ENCODE measurements around the gene PPP6R1.

PPP6R1 gene

GRCh38 chr19:55257461-55258420, 1.1 kb downstream of the PPP6R1 start:
- DNase-seq: no peak

- DNase-seq: no peak
Observed at GRCh38 chr19:55256562-55257460, 2.0 kb downstream of the PPP6R1 start.

DNA sequence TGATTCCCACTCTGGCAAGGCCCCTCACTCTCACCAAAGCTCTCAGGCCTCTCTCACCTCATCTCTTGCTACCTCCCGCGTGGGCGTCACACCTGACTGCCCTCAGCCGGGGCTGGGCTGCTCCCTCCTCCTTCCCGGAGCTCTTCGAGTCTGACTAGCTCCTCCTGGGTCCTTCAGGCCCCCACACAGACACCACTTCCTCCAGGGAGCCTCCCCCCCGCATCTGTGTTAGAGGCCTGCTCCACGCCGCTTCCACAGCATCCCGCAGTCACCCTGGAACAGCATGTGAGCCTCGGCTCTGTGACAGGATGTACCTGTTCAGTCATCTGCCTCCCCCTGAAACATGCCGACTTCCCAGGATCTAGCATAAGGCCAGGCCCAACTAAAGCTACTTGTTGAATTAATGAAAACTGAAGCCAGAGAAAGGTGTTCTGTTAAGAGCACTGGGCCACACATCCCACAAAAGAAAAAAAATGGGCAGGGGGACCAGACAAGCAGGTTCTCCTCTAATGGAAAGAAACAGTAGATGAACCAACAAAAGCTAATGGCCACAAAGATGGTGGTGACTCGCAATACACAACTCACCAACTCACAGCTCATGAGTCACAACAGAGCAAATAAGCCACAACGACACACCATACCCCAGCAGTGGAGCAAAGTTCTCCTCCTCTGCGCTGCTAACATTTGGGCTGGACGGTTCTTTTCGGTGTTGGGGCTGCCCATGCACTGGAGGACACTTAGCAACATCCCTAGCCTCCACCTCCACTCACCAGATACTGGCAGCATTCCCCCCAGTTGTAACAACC, 3.0 kb downstream of the PPP6R1 start:
- peak; percentile 20 for DNase-seq

GRCh38 chr19:55254625-55254977, 4.2 kb downstream of the PPP6R1 start:
- DNase-seq: no peak

DNA sequence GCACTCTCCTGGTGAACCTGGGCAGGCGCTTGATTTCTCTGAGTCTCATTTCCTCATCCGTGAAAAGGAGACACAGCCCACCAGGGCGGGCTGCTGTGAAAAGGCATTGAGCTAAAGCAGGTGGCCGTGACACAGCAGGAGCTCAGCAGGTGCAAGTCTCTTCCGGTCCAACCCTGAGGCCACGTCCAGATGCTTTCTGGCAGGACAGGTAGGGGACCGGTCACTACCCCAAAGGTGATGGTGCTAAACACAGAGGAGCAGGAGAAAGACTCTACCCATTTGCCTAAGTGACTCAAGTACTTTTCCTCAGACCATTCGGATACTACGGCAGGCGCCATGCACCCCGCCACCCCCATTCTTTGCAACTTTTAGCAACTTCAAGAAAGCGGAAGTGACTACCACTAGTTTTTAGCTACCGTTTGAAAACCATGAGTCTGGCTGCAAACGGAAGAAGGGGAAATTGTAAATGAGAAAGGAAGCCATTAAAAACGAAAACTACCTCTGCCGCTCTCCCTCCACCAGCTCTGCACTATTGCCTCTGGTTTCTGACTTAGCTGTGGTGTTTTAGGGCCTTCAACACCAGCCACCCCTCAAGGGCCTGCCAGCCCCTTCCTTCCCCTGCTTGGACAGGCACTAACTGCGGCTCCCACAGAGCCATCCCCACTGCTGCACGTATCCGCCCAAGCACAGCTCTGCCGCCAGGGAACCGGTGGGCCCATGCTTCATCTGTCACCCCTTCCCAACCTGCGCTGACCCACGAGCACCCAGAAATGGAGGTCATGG, 4.8 kb downstream of the PPP6R1 start:
- no peak for DNase-seq

DNA sequence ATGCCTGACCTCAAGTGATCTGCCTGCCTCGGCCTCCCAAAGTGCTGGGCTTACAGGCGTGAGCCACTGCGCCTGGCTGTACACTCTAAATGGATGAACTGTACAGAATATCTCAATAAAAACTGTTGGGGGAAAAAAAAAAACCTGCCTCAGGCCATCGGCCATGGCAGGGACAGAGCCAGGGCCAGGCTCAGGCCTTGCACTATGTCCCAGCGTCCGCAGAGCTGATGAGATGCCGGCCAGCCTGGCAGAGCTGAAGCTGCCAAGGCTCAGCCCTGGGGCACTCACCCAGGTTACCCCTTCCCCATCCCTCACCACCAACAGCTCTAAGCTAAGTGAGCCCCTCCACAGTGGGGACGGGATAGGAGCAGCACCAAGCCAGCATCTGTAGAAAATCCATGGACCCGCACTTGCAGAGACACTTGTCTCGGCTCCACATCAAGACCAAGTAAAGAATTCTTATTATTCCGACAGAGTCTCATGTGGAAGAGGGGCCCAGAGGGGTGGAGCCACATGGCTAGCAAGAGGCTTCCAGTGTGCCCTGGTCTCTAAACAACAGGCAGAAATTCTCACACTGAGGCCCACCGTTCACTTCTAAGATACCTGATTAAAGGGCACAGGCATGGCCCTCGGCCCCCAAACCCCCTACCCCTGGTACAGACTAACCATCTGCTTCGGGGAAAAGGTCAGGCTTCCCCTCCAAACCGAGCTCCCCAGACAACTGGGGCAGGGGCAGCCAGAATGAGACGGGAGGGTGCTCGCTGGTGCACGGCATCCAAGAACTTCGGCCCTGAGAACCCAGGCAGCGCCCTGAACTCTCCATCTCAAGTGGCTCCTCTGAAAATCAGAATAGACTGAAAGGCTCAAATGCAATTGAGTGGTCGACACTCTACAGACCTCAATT, 5.8 kb downstream of the PPP6R1 start:
- DNase-seq: no peak

- no peak for DNase-seq
Observed at GRCh38 chr19:55251341-55252081, 7.3 kb downstream of the PPP6R1 start.

DNA sequence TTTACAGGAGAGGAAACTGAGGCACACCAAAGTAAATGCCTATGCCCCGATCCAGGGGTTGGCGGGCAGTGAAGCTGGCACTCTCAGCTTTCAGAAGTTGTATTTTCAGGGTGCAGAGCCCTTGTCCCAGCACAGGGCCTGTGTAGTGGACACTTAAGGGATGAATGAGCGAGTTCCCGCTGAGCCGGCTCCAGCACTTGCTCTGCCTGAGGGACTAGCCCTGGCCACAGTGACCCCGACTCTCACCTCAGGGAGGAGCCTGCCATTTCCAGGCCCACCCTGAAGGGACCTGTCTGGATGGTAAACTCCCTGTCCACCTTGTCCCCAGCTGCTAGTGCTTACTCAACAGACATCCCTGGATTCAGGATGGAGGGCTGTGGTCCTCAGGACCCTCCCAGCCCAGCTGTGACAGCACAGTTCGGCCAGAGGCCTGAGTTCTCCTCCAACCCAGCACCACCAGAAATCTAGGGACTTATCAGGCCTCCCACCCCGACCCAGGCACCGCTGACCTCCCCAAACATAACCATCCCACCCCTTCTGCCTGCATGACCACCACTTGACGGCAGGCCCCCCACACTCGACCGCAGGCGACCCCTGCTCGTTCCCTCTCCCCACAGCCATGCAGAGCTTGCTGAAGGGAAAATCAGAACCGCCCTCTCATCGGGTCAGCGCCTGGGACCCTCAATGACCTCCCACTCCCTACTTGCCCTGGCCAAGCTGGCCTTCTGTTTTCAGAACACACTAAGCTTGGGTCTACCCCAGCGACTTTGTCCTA, 8.4 kb downstream of the PPP6R1 start:
- no peak for DNase-seq

GRCh38 chr19:55249841-55250240, 9.0 kb downstream of the PPP6R1 start:
- no peak for DNase-seq

DNA sequence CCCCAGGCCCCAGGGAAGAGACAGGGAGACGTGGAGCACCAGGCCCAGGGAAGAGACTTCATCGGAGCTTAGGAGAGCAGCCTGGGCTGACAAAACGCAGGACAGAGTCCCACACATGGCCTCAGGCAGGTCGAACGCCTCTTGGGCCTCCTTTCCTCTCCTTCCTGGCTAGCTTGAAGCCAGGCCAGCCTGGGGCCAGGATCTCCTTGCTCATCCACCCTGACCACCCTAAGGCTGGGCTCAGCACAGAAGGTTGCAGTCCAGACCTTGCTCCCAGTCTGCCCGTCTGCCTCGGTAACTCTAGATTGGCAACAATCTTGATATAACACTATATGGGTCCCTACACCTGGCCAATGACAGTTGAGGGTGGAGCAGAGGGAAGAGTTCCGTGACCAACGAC, 10.1 kb downstream of the PPP6R1 start:
- no peak for DNase-seq

DNA sequence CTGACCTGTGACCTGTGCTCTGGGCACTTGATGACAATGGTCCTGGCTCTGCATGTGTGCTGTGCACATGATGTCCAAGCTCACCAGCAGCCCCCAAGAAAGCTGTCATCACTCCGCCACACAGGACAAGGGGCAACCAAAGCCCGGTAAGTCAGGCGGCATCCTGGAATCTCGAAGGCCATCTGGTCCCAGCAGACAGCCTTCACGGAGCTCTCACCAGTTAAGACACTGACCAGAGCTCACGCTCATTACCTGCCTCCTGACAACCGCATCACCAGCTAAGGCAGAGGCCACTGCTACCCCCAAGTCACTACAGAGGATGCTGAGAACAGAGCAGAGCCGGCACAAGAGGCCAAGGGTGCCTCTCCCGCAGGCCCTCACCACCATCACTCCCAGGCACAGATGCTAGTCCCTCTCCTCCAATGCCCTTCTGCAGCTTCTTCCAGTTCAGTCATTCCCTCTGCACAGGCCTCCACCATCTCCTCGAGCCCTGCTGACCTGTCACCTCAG, 10.6 kb downstream of the PPP6R1 start:
- DNase-seq: no peak

DNA sequence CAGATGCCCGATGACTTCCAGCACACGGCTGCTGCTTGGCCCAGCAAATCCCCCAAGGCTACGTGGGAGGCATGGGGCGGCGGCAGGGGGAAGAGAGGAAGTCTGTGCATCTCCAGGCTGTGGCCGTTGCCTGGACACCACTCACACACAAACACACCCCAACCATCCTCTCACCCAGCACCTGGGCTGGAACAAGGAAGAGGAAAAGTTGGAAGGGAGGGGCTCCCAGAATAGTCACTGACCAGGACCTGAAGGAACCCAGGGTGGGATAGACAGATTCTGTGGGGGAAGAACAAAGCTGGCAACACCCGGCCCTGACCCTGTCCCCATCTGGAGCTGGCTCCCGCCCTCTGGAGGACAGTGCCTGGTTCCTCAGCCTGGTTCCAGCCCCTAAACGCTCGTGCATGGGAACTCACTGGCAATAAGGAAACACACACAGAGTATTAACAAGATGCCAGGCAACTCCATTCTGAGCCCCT, 11.2 kb downstream of the PPP6R1 start:
- no peak for DNase-seq

DNA sequence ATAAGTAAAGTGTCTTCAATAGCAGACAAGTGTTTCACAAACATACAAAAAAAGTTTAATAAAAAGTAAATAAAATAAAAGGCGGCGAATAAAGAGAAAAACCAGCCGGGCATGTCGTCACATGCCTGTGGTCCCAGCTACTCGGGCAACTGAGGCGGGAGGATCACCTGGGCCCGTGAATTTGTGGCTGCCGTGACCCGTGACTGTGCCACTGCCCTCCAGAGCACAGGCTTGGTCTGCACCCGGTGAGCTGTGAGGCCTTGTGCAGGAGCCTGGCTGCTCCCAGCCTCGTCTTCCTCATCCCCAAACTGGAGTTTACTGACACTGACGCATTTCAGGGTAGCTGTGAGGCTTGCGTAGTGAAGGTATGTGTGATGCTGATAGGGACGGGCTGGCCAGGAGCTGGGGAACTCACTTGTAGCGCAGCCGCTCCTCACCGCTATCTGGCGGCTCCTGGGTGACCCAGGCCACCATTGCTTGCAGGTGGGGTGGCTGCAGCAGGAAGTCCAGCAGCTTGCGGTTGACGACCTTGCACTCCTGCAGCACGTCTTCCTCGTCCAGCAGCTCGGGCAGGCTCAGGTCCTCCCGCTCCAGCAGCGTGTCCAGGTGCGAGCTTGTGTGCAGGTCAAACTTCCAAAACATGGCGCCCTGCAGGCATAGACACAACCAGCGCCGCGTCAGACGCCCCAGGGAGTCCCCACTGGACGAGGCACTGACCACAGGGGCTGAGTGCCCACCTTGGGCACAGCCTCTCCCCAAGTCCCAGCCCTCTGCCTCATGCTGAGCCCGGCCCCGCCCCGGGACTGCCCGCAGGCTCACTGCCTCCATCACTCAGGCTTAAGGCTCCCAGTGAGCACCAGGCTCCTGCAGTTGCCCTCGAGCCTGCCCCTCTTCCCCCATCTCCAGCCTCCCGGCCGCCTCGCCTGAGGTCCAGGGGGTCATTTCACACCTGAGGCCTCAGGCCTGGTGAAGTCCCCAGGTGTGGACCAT, 12.1 kb downstream of the PPP6R1 start:
- no peak for DNase-seq

DNA sequence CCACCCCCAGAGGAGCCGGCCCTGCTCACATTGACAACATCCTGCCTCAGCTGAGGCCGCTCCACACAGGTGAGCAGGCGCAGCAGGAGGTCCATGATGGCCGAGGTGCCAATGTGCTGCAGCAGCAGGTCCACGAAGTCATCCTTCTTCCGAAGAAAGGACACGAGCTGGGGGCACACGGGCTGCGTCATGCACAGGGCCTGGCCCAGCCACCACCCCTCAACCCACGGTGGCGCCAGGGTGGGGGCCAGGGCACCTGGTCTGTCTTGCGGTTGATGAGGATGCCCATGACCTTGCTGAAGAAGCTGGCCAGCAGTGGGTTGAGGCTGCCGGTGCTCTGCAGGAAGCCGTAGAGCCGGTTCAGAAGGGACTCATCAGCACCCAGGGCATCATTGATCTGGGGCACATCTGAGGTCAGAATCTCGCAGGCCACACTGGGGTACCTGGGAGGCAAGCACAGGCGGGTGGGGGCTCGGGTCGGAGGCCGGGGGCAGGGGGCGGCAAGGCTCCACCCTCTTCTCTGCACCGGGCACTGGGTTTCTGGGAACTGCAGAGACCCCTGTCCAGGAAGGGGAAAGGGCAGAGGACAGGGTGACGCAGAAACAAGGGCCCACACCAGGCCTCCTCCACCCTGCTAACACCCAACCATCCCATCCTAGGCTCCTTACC, 13.4 kb downstream of the PPP6R1 start:
- DNase-seq: no peak

- no peak for DNase-seq
Observed at GRCh38 chr19:55244004-55244680, 14.7 kb downstream of the PPP6R1 start.

- no peak for DNase-seq
Observed at GRCh38 chr19:55242517-55242916, 16.3 kb downstream of the PPP6R1 start.
